ENCODE data around the gene DHFR. TPM values are rescaled to one million over a fixed set of nuclear protein-coding genes. Genes with fewer than 3 reads are reported as not detected.

The DHFR gene
- 41.1 and 45.4 TPM in 2 replicates for total RNA-seq
- long read RNA-seq, transcript DHFR-201 (6 exons, 3,917 nt), result major isoform, 42 of 47 reads
- long read RNA-seq, partial matches to known transcripts, result 1 of 47 reads
- long read RNA-seq, other reads (novel, unspliced or antisense), result 2 of 47 reads

DNA sequence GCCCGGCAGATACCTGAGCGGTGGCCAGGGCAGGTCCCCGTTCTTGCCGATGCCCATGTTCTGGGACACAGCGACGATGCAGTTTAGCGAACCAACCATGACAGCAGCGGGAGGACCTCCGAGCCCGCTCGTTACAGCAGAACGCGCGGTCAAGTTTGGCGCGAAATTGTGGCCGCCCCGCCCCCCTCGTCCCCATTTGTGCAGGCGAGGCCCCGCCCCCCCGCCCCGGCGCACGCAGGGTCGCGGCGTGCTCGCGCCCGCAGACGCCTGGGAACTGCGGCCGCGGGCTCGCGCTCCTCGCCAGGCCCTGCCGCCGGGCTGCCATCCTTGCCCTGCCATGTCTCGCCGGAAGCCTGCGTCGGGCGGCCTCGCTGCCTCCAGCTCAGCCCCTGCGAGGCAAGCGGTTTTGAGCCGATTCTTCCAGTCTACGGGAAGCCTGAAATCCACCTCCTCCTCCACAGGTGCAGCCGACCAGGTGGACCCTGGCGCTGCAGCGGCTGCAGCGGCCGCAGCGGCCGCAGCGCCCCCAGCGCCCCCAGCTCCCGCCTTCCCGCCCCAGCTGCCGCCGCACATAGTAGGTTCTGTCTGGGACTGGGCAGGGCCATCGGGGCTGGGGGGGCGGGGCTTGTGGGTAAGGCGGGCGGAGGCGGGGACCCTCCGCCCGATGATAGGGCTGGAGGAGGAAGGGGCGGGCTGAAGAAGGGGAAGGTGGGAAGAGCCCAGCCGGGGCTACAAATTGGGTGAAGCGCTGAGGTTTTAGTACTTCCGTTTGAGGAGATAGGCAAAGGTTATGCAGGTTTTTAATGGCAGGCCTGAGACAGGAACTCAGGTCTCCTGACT is at the start of gene DHFR, which contains the start of gene MSH3:
TSS of gene DHFR (minus strand) at position 593 of the 840 bp plus-strand sequence. CDS start at position 99, 494 bp downstream.
TSS of gene MSH3 (plus strand) at position 262 of the 840 bp plus-strand sequence. CDS start at position 338, 76 bp downstream.
- DNase-seq (ENCODE audit: low spot score, unreplicated experiment), result peak; percentile 72
- no peaks in the 10 kb centered on the region for H3K27me3 Mint-ChIP-seq
- peaks cover 12% of the 10 kb centered on the region for H3K36me3 Mint-ChIP-seq (ENCODE audit: insufficient read depth)
- H3K4me3 Mint-ChIP-seq (ENCODE audit: low read depth), result peak within 1 kb of the TSS; percentile 93
- peak within 1 kb of the TSS; percentile 96 for H3K27ac Mint-ChIP-seq
- H3K9me3 Mint-ChIP-seq (ENCODE audit: low read depth), result no peaks in the 10 kb centered on the region
- H3K4me1 Mint-ChIP-seq (ENCODE audit: low read depth), result peaks cover 17% of the 10 kb centered on the region
- TF ChIP-seq, protein P1, sequence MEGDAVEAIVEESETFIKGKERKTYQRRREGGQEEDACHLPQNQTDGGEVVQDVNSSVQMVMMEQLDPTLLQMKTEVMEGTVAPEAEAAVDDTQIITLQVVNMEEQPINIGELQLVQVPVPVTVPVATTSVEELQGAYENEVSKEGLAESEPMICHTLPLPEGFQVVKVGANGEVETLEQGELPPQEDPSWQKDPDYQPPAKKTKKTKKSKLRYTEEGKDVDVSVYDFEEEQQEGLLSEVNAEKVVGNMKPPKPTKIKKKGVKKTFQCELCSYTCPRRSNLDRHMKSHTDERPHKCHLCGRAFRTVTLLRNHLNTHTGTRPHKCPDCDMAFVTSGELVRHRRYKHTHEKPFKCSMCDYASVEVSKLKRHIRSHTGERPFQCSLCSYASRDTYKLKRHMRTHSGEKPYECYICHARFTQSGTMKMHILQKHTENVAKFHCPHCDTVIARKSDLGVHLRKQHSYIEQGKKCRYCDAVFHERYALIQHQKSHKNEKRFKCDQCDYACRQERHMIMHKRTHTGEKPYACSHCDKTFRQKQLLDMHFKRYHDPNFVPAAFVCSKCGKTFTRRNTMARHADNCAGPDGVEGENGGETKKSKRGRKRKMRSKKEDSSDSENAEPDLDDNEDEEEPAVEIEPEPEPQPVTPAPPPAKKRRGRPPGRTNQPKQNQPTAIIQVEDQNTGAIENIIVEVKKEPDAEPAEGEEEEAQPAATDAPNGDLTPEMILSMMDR (IDR thresholded peaks at IDR 0.05; ENCODE audit: unreplicated experiment), result peak; percentile 42

GRCh38 chr5:80704221-80704620 is 49.4 kb upstream of the DHFR start:
- Mint-ChIP-seq H3K4me1 (ENCODE audit: low read depth) (peaks cover 15% of the 10 kb centered on the region), H3K27ac (no peak overlapping the region), H3K4me3 (ENCODE audit: low read depth) (no peak overlapping the region), H3K27me3 (no peaks in the 10 kb centered on the region), H3K9me3 (ENCODE audit: low read depth) (no peaks in the 10 kb centered on the region), H3K36me3 (ENCODE audit: insufficient read depth) (peaks cover 7% of the 10 kb centered on the region)
- TF ChIP-seq, protein P1 (IDR thresholded peaks at IDR 0.05; ENCODE audit: unreplicated experiment), result no peak
- no peak for DNase-seq (ENCODE audit: low spot score, unreplicated experiment)

- Mint-ChIP-seq H3K27ac (no peak overlapping the region), H3K9me3 (ENCODE audit: low read depth) (no peaks in the 10 kb centered on the region), H3K4me3 (ENCODE audit: low read depth) (no peak overlapping the region), H3K4me1 (ENCODE audit: low read depth) (peaks cover 15% of the 10 kb centered on the region), H3K27me3 (no peaks in the 10 kb centered on the region), H3K36me3 (ENCODE audit: insufficient read depth) (peaks cover 7% of the 10 kb centered on the region)
- no peak for DNase-seq (ENCODE audit: low spot score, unreplicated experiment)
- TF ChIP-seq, protein P1 (IDR thresholded peaks at IDR 0.05; ENCODE audit: unreplicated experiment), result no peak
These were observed 49.0 kb upstream of the DHFR start for GRCh38 chr5:80703747-80704146.

DNA sequence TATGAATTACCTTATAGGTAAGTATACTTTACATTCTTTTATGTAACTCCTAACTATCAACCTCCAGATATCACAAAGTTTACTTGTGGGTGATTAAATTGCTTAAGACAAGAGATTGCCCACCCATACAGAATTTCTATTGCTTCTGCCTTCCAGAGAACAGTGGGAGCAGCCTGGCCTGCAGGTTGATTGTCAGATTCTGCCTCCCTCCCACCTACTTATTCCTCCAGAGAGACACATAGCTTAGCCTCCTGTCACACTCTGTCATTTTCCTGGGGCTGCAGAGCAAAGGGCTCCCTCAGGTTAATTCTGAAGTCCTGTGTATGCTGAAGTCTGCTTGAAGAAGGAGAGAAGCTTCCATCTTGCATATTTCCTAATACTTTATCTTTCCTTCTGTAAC is 48.5 kb upstream of the DHFR start:
- H3K4me3 Mint-ChIP-seq (ENCODE audit: low read depth), result no peak overlapping the region
- H3K27ac Mint-ChIP-seq, result no peak overlapping the region
- TF ChIP-seq, protein P1 (IDR thresholded peaks at IDR 0.05; ENCODE audit: unreplicated experiment), result no peak
- H3K4me1 Mint-ChIP-seq (ENCODE audit: low read depth), result peaks cover 15% of the 10 kb centered on the region
- H3K36me3 Mint-ChIP-seq (ENCODE audit: insufficient read depth), result peaks cover 9% of the 10 kb centered on the region
- no peak for DNase-seq (ENCODE audit: low spot score, unreplicated experiment)
- H3K27me3 Mint-ChIP-seq, result no peaks in the 10 kb centered on the region
- H3K9me3 Mint-ChIP-seq (ENCODE audit: low read depth), result no peaks in the 10 kb centered on the region

DNA sequence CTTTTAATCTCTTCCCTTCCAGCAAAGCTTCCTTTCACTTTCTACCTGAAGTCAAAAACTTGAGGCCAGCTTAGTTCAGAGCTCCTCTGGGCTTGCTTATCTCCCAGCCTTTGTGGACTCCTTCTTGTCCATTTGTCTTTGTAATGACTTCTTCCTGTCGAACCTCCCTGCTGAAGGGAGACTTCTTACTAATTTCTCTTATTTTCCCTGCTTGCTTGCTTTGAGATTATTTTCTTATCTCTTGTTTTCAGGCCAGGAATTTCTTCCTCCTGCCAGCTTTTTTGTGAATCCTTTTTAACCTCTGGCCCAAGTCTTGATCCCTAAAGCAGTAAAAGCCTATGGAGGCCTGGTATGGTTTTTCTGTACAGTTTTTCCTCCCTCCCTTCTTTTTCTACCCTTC is 46.8 kb upstream of the DHFR start:
- peaks cover 10% of the 10 kb centered on the region for H3K36me3 Mint-ChIP-seq (ENCODE audit: insufficient read depth)
- H3K9me3 Mint-ChIP-seq (ENCODE audit: low read depth), result no peaks in the 10 kb centered on the region
- no peaks in the 10 kb centered on the region for H3K27me3 Mint-ChIP-seq
- peaks cover 17% of the 10 kb centered on the region for H3K4me1 Mint-ChIP-seq (ENCODE audit: low read depth)
- H3K27ac Mint-ChIP-seq, result peak overlapping the region; percentile 38
- TF ChIP-seq, protein P1 (IDR thresholded peaks at IDR 0.05; ENCODE audit: unreplicated experiment), result no peak
- no peak for DNase-seq (ENCODE audit: low spot score, unreplicated experiment)
- no peak overlapping the region for H3K4me3 Mint-ChIP-seq (ENCODE audit: low read depth)

Measured in progenitor cell of endocrine pancreas (in vitro differentiated cells).